ENCODE data around the gene SEMA5A. TPM values are rescaled to one million over a fixed set of nuclear protein-coding genes. Genes with fewer than 3 reads are reported as not detected.

Gene SEMA5A
- total and polyA plus RNA-seq, 4 experiments from 2014 or later, result 1.1 to 4.5 (median 2.4) TPM

- no peak for DNase-seq
- no peak overlapping the region for H3K4me3 Mint-ChIP-seq
- Histone ChIP-seq H3K27ac (ENCODE audit: low read depth, low read length) (no peak overlapping the region), H3K9me3 (ENCODE audit: control insufficient read depth in 1 of 2, low read length in 2 of 2) (no peaks in the 10 kb centered on the region), H3K4me1 (ENCODE audit: insufficient read depth, low read length) (no peaks in the 10 kb centered on the region), H3K27me3 (ENCODE audit: insufficient read depth, low read length) (no peaks in the 10 kb centered on the region), H3K4me3 (ENCODE audit: low read length in 2 of 2) (no peak overlapping the region), H3K36me3 (ENCODE audit: insufficient read depth, low read length) (no peaks in the 10 kb centered on the region)
- H3K27me3 Mint-ChIP-seq, result no peaks in the 10 kb centered on the region
- CTCF ChIA-PET (ENCODE audit: partially characterized antibody), result no interaction called here
- H3K36me3 Mint-ChIP-seq, result no peaks in the 10 kb centered on the region
- H3K27ac Mint-ChIP-seq, result no peak overlapping the region
- no peaks in the 10 kb centered on the region for H3K4me1 Mint-ChIP-seq
- peaks cover 0 to 4% (median under 1%) of the 10 kb centered on the region in 8 donors for H3K9me3 Mint-ChIP-seq
- intact Hi-C loops (cut with micrococcal nuclease), result no loop called here
- POLR2A ChIA-PET (ENCODE audit: partially characterized antibody), result no interaction called here
Observed at GRCh38 chr5:9139344-9139743, 406.5 kb downstream of the SEMA5A start.

- H3K4me1 Mint-ChIP-seq, result no peaks in the 10 kb centered on the region
- H3K4me1 ChIP-seq (ENCODE audit: insufficient read depth, low read length), result no peaks in the 10 kb centered on the region
- no peak overlapping the region for H3K4me3 ChIP-seq (ENCODE audit: low read length in 2 of 2)
- H3K27me3 Mint-ChIP-seq, result no peaks in the 10 kb centered on the region
- peaks cover 0 to 12% (median 4%) of the 10 kb centered on the region in 8 donors for H3K9me3 Mint-ChIP-seq
- H3K9me3 ChIP-seq (ENCODE audit: control insufficient read depth in 1 of 2, low read length in 2 of 2), result no peaks in the 10 kb centered on the region
- intact Hi-C loops (cut with micrococcal nuclease), result no loop called here
- ChIA-PET POLR2A (ENCODE audit: partially characterized antibody) (no interaction called here), CTCF (ENCODE audit: partially characterized antibody) (no interaction called here)
- H3K36me3 Mint-ChIP-seq, result peaks cover 0 to 2% of the 10 kb centered on the region in 2 donors
- H3K27ac ChIP-seq (ENCODE audit: low read depth, low read length), result no peak overlapping the region
- no peak overlapping the region for H3K27ac Mint-ChIP-seq
- H3K4me3 Mint-ChIP-seq, result no peak overlapping the region
- DNase-seq, result no peak
- H3K27me3 ChIP-seq (ENCODE audit: insufficient read depth, low read length), result no peaks in the 10 kb centered on the region
- H3K36me3 ChIP-seq (ENCODE audit: insufficient read depth, low read length), result no peaks in the 10 kb centered on the region
Observed at GRCh38 chr5:9128136-9128535, 417.7 kb downstream of the SEMA5A start.

GRCh38 chr5:9126490-9126889, 419.4 kb downstream of the SEMA5A start:
- Mint-ChIP-seq H3K9me3 (peaks cover 2 to 12% (median 4%) of the 10 kb centered on the region in 8 donors), H3K4me1 (no peaks in the 10 kb centered on the region), H3K4me3 (no peak overlapping the region), H3K36me3 (peaks cover 0 to 2% of the 10 kb centered on the region in 2 donors), H3K27me3 (no peaks in the 10 kb centered on the region), H3K27ac (no peak overlapping the region)
- ChIA-PET CTCF (ENCODE audit: partially characterized antibody) (no interaction called here), POLR2A (ENCODE audit: partially characterized antibody) (no interaction called here)
- Histone ChIP-seq H3K4me1 (ENCODE audit: insufficient read depth, low read length) (no peaks in the 10 kb centered on the region), H3K36me3 (ENCODE audit: insufficient read depth, low read length) (no peaks in the 10 kb centered on the region), H3K4me3 (ENCODE audit: low read length in 2 of 2) (no peak overlapping the region), H3K9me3 (ENCODE audit: control insufficient read depth in 1 of 2, low read length in 2 of 2) (no peaks in the 10 kb centered on the region), H3K27ac (ENCODE audit: low read depth, low read length) (no peak overlapping the region), H3K27me3 (ENCODE audit: insufficient read depth, low read length) (no peaks in the 10 kb centered on the region)
- DNase-seq, result no peak
- intact Hi-C loops (cut with micrococcal nuclease), result no loop called here

GRCh38 chr5:9125852-9126251, 420.0 kb downstream of the SEMA5A start:
- H3K9me3 ChIP-seq (ENCODE audit: control insufficient read depth in 1 of 2, low read length in 2 of 2), result no peaks in the 10 kb centered on the region
- H3K36me3 ChIP-seq (ENCODE audit: insufficient read depth, low read length), result no peaks in the 10 kb centered on the region
- no peak for DNase-seq
- peaks cover 2 to 12% (median 4%) of the 10 kb centered on the region in 8 donors for H3K9me3 Mint-ChIP-seq
- H3K27me3 ChIP-seq (ENCODE audit: insufficient read depth, low read length), result no peaks in the 10 kb centered on the region
- ChIA-PET CTCF (ENCODE audit: partially characterized antibody) (no interaction called here), POLR2A (ENCODE audit: partially characterized antibody) (no interaction called here)
- no peak overlapping the region for H3K27ac Mint-ChIP-seq
- no peaks in the 10 kb centered on the region for H3K4me1 Mint-ChIP-seq
- intact Hi-C loops (cut with micrococcal nuclease), result no loop called here
- no peak overlapping the region for H3K27ac ChIP-seq (ENCODE audit: low read depth, low read length)
- no peak overlapping the region for H3K4me3 Mint-ChIP-seq
- H3K4me1 ChIP-seq (ENCODE audit: insufficient read depth, low read length), result no peaks in the 10 kb centered on the region
- H3K36me3 Mint-ChIP-seq, result peaks cover 0 to 2% of the 10 kb centered on the region in 2 donors
- H3K4me3 ChIP-seq (ENCODE audit: low read length in 2 of 2), result no peak overlapping the region
- H3K27me3 Mint-ChIP-seq, result no peaks in the 10 kb centered on the region

- Mint-ChIP-seq H3K36me3 (peaks cover 0 to 2% of the 10 kb centered on the region in 2 donors), H3K4me1 (no peaks in the 10 kb centered on the region), H3K4me3 (no peak overlapping the region), H3K27me3 (no peaks in the 10 kb centered on the region), H3K9me3 (peaks cover 2 to 12% (median 4%) of the 10 kb centered on the region in 8 donors), H3K27ac (no peak overlapping the region)
- ChIA-PET POLR2A (ENCODE audit: partially characterized antibody) (no interaction called here), CTCF (ENCODE audit: partially characterized antibody) (no interaction called here)
- H3K9me3 ChIP-seq (ENCODE audit: control insufficient read depth in 1 of 2, low read length in 2 of 2), result no peaks in the 10 kb centered on the region
- intact Hi-C loops (cut with micrococcal nuclease), result no loop called here
- DNase-seq, result no peak
- H3K36me3 ChIP-seq (ENCODE audit: insufficient read depth, low read length), result no peaks in the 10 kb centered on the region
- no peaks in the 10 kb centered on the region for H3K27me3 ChIP-seq (ENCODE audit: insufficient read depth, low read length)
- H3K27ac ChIP-seq (ENCODE audit: low read depth, low read length), result no peak overlapping the region
- H3K4me3 ChIP-seq (ENCODE audit: low read length in 2 of 2), result no peak overlapping the region
- no peaks in the 10 kb centered on the region for H3K4me1 ChIP-seq (ENCODE audit: insufficient read depth, low read length)
Observed at GRCh38 chr5:9124838-9125237, 421.0 kb downstream of the SEMA5A start.

GRCh38 chr5:9124071-9124470, 421.8 kb downstream of the SEMA5A start:
- Mint-ChIP-seq H3K36me3 (peaks cover 0 to 2% of the 10 kb centered on the region in 2 donors), H3K4me3 (no peak overlapping the region), H3K27ac (no peak overlapping the region), H3K4me1 (no peaks in the 10 kb centered on the region), H3K9me3 (peaks cover 0 to 12% (median 4%) of the 10 kb centered on the region in 8 donors), H3K27me3 (no peaks in the 10 kb centered on the region)
- Histone ChIP-seq H3K9me3 (ENCODE audit: control insufficient read depth in 1 of 2, low read length in 2 of 2) (no peaks in the 10 kb centered on the region), H3K4me1 (ENCODE audit: insufficient read depth, low read length) (no peaks in the 10 kb centered on the region), H3K4me3 (ENCODE audit: low read length in 2 of 2) (no peak overlapping the region), H3K27me3 (ENCODE audit: insufficient read depth, low read length) (no peaks in the 10 kb centered on the region), H3K36me3 (ENCODE audit: insufficient read depth, low read length) (no peaks in the 10 kb centered on the region), H3K27ac (ENCODE audit: low read depth, low read length) (no peak overlapping the region)
- intact Hi-C loops (cut with micrococcal nuclease), result no loop called here
- ChIA-PET POLR2A (ENCODE audit: partially characterized antibody) (no interaction called here), CTCF (ENCODE audit: partially characterized antibody) (no interaction called here)
- no peak for DNase-seq

- no peaks in the 10 kb centered on the region for H3K36me3 ChIP-seq (ENCODE audit: insufficient read depth, low read length)
- intact Hi-C loops (cut with micrococcal nuclease), result no loop called here
- no peak overlapping the region for H3K27ac ChIP-seq (ENCODE audit: low read depth, low read length)
- no peaks in the 10 kb centered on the region for H3K27me3 ChIP-seq (ENCODE audit: insufficient read depth, low read length)
- no peak for DNase-seq
- H3K4me3 ChIP-seq (ENCODE audit: low read length in 2 of 2), result no peak overlapping the region
- no peaks in the 10 kb centered on the region for H3K4me1 ChIP-seq (ENCODE audit: insufficient read depth, low read length)
- no peaks in the 10 kb centered on the region for H3K9me3 ChIP-seq (ENCODE audit: control insufficient read depth in 1 of 2, low read length in 2 of 2)
- ChIA-PET CTCF (ENCODE audit: partially characterized antibody) (no interaction called here), POLR2A (ENCODE audit: partially characterized antibody) (no interaction called here)
- no peaks in the 10 kb centered on the region for H3K4me1 Mint-ChIP-seq
- H3K27ac Mint-ChIP-seq, result no peak overlapping the region
- H3K36me3 Mint-ChIP-seq, result peaks cover 0 to 2% of the 10 kb centered on the region in 2 donors
- H3K4me3 Mint-ChIP-seq, result no peak overlapping the region
- no peaks in the 10 kb centered on the region for H3K27me3 Mint-ChIP-seq
- H3K9me3 Mint-ChIP-seq, result peaks cover 0 to 12% (median 4%) of the 10 kb centered on the region in 8 donors
Observed at GRCh38 chr5:9122528-9122927, 423.3 kb downstream of the SEMA5A start.

- Mint-ChIP-seq H3K27ac (no peak overlapping the region), H3K27me3 (no peaks in the 10 kb centered on the region), H3K4me1 (no peaks in the 10 kb centered on the region), H3K36me3 (peaks cover 0 to 2% of the 10 kb centered on the region in 2 donors), H3K4me3 (no peak overlapping the region), H3K9me3 (peaks cover 0 to 12% (median 4%) of the 10 kb centered on the region in 8 donors)
- no peak overlapping the region for H3K4me3 ChIP-seq (ENCODE audit: low read length in 2 of 2)
- POLR2A ChIA-PET (ENCODE audit: partially characterized antibody), result no interaction called here
- CTCF ChIA-PET (ENCODE audit: partially characterized antibody), result no interaction called here
- H3K27ac ChIP-seq (ENCODE audit: low read depth, low read length), result no peak overlapping the region
- no peaks in the 10 kb centered on the region for H3K27me3 ChIP-seq (ENCODE audit: insufficient read depth, low read length)
- H3K9me3 ChIP-seq (ENCODE audit: control insufficient read depth in 1 of 2, low read length in 2 of 2), result no peaks in the 10 kb centered on the region
- H3K4me1 ChIP-seq (ENCODE audit: insufficient read depth, low read length), result no peaks in the 10 kb centered on the region
- intact Hi-C loops (cut with micrococcal nuclease), result no loop called here
- no peak for DNase-seq
- H3K36me3 ChIP-seq (ENCODE audit: insufficient read depth, low read length), result no peaks in the 10 kb centered on the region
Observed at GRCh38 chr5:9121597-9121996, 424.3 kb downstream of the SEMA5A start.

Data from CD4-positive, alpha-beta memory T cell (primary cell).